H7 (cell line): ENCODE measurements around the gene KRT74. TPM values are rescaled to one million over a fixed set of nuclear protein-coding genes. Genes with fewer than 3 reads are reported as not detected.

Experiments
- DNase-seq: peaks from one replicate; pipeline ENCODE4 v3.0.0; 2012
- H3K27me3 ChIP-seq: 2 replicates; pipeline ENCODE4 v1.6.0; 2011; ENCODE audit warnings: mild to moderate bottlenecking, low read length; ENCODE audit not compliant: control insufficient read depth, insufficient read depth
- H3K36me3 ChIP-seq: replicated peaks from 2 replicates; pipeline ENCODE4 v1.5.1; 2011; ENCODE audit warnings: low read length; ENCODE audit not compliant: control insufficient read depth, insufficient read depth
- H3K4me3 ChIP-seq: 2 replicates; pipeline ENCODE4 v1.5.1; 2011; ENCODE audit warnings: low read depth, mild to moderate bottlenecking, control low read depth, low read length, moderate library complexity; ENCODE audit not compliant: insufficient read depth
- total RNA-seq: library from RNA; depleted of rRNA; stranded (reverse); fragments of >200 nt; shearing (Covaris generic); gene quantifications from 2 replicates; pipeline ENCODE4 v1.2.3, GENCODE V29; 2014

The KRT74 gene
- total RNA-seq, 1 experiment from 2014 or later: not detected

- DNase-seq: peak; percentile 74
- H3K4me3 ChIP-seq: no peak overlapping the region
- H3K36me3 ChIP-seq: no peaks in the 10 kb centered on the region
- no peaks in the 10 kb centered on the region for H3K27me3 ChIP-seq
Observed at GRCh38 chr12:52543985-52544883, 29.4 kb downstream of the KRT74 start.

- Histone ChIP-seq H3K36me3 (no peaks in the 10 kb centered on the region), H3K4me3 (no peak overlapping the region), H3K27me3 (no peaks in the 10 kb centered on the region)
- DNase-seq: no peak
Observed at GRCh38 chr12:52542785-52543318, 30.8 kb downstream of the KRT74 start.

GRCh38 chr12:52542157-52542556, 31.5 kb downstream of the KRT74 start:
- no peaks in the 10 kb centered on the region for H3K36me3 ChIP-seq
- no peaks in the 10 kb centered on the region for H3K27me3 ChIP-seq
- no peak for DNase-seq
- H3K4me3 ChIP-seq: no peak overlapping the region

GRCh38 chr12:52541709-52542108, 31.9 kb downstream of the KRT74 start:
- no peak overlapping the region for H3K4me3 ChIP-seq
- no peaks in the 10 kb centered on the region for H3K27me3 ChIP-seq
- DNase-seq: no peak
- H3K36me3 ChIP-seq: no peaks in the 10 kb centered on the region

GRCh38 chr12:52540531-52540930, 33.1 kb downstream of the KRT74 start:
- Histone ChIP-seq H3K36me3 (no peaks in the 10 kb centered on the region), H3K27me3 (no peaks in the 10 kb centered on the region), H3K4me3 (no peak overlapping the region)
- no peak for DNase-seq

GRCh38 chr12:52539821-52540173, 33.8 kb downstream of the KRT74 start:
- H3K27me3 ChIP-seq: no peaks in the 10 kb centered on the region
- H3K36me3 ChIP-seq: no peaks in the 10 kb centered on the region
- no peak for DNase-seq
- no peak overlapping the region for H3K4me3 ChIP-seq

GRCh38 chr12:52539083-52539820, 34.4 kb downstream of the KRT74 start:
- H3K36me3 ChIP-seq: no peaks in the 10 kb centered on the region
- no peak for DNase-seq

GRCh38 chr12:52537101-52537500, 36.5 kb downstream of the KRT74 start:
- no peak for DNase-seq

More at GRCh38 chr12:52539083-52539820, 34.4 kb downstream of the KRT74 start:
- no peak overlapping the region for H3K4me3 ChIP-seq
- H3K27me3 ChIP-seq: no peaks in the 10 kb centered on the region

GRCh38 chr12:52535574-52535973, 38.1 kb downstream of the KRT74 start:
- DNase-seq: no peak
- no peak overlapping the region for H3K4me3 ChIP-seq
- no peaks in the 10 kb centered on the region for H3K27me3 ChIP-seq
- no peaks in the 10 kb centered on the region for H3K36me3 ChIP-seq

More at GRCh38 chr12:52537101-52537500, 36.5 kb downstream of the KRT74 start:
- Histone ChIP-seq H3K27me3 (no peaks in the 10 kb centered on the region), H3K36me3 (no peaks in the 10 kb centered on the region), H3K4me3 (no peak overlapping the region)

- H3K36me3 ChIP-seq: no peaks in the 10 kb centered on the region
- no peak overlapping the region for H3K4me3 ChIP-seq
- no peaks in the 10 kb centered on the region for H3K27me3 ChIP-seq
- DNase-seq: peak; percentile 57
Observed at GRCh38 chr12:52534482-52534881, 39.2 kb downstream of the KRT74 start.

GRCh38 chr12:52533686-52534470, 39.8 kb downstream of the KRT74 start:
- no peak for DNase-seq
- H3K4me3 ChIP-seq: no peak overlapping the region

GRCh38 chr12:52532636-52533035, 41.0 kb downstream of the KRT74 start:
- no peak overlapping the region for H3K4me3 ChIP-seq
- no peaks in the 10 kb centered on the region for H3K27me3 ChIP-seq
- DNase-seq: no peak
- no peaks in the 10 kb centered on the region for H3K36me3 ChIP-seq

More at GRCh38 chr12:52533686-52534470, 39.8 kb downstream of the KRT74 start:
- Histone ChIP-seq H3K36me3 (no peaks in the 10 kb centered on the region), H3K27me3 (no peaks in the 10 kb centered on the region)

- no peak overlapping the region for H3K4me3 ChIP-seq
- DNase-seq: no peak
- no peaks in the 10 kb centered on the region for H3K36me3 ChIP-seq
- no peaks in the 10 kb centered on the region for H3K27me3 ChIP-seq
Observed at GRCh38 chr12:52531566-52532300, 41.9 kb downstream of the KRT74 start.

- Histone ChIP-seq H3K4me3 (no peak overlapping the region), H3K36me3 (no peaks in the 10 kb centered on the region), H3K27me3 (no peaks in the 10 kb centered on the region)
- DNase-seq: no peak
Observed at GRCh38 chr12:52530905-52531304, 42.7 kb downstream of the KRT74 start.
